Measurements from ENCODE around the gene CDC14B. TPM values are rescaled to one million over a fixed set of nuclear protein-coding genes. Genes with fewer than 3 reads are reported as not detected.
"Not testable (repeated sequence)": the region's sequence is repeated elsewhere in the genome, so short reads cannot be mapped to it uniquely, and the experiment has no call there.

CDC14B gene
- total RNA-seq, 1 experiment from 2014 or later: 11.4 TPM

DNA sequence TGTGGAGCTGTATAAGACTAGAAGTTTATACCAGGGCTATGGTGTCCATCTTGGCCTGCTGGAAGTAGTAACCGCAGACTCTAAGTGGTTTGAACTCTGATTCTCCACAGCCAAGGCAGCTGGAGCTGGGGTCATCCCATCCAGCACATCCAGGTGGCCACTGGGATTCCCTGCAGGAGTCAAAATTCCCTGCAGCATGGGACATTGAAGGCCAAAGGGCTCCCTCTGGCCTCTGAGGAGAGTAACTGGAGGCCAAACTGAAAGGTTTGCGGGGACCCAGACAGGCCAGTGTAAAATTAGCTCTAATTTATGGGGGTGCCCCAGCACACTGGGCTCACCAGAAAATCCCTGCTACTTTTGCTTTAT is 47.7 kb upstream of the CDC14B start:
- H2AFZ ChIP-seq (ENCODE audit: low read length): no peak overlapping the region

DNA sequence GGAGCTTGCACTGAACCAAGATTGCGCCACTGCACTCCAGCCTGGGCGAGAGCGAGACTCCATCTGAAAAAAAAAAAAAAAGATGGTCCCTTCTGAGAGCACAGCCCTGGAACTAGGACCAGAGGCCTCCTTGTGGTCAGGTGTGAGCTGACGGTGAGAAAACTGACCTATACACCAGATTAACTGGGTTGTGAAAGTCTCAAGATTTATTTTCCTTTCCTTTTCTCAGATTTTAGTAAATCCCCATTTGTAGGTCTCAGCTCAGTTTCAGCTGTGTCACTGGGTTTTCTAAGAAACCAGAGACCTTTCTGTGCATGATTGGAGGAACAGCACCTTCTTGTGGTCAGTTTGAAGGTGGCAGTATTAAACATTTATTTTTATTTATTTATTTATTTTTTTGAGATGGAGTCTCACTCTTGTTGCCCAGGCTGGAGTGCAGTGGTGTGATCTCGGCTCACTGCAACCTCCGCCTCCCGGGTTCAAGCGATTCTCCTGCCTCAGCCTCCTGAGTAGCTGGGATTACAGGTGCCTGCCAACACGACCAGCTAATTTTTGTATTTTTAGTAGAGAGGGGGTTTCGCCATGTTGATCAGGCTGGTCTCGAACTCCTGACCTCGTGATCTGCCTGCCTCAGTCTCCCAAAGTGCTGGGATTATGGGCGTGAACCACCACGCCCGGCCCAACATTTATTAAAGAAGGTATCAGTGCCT is 47.2 kb upstream of the CDC14B start:
- H3K9me2 ChIP-seq (replicated peaks; ENCODE audit: low read length); H4K20me1 ChIP-seq (ENCODE audit: low read length); H3K9ac ChIP-seq (ENCODE audit: low read length); H3F3A ChIP-seq (ENCODE audit: low read length, unreplicated experiment); POLR2A ChIA-PET (ENCODE audit: unreplicated experiment); H3K4me1 ChIP-seq (ENCODE audit: insufficient read depth, low read length); H3K4me3 ChIP-seq (ENCODE audit: low read length); H3K9me3 ChIP-seq (ENCODE audit: low read length); H3K27ac ChIP-seq (ENCODE audit: low read length); BruUV-seq (replicated peaks); H3K79me2 ChIP-seq (ENCODE audit: low read length); H3K36me3 ChIP-seq (ENCODE audit: low read depth, low read length); CTCF ChIA-PET; H3K4me2 ChIP-seq (ENCODE audit: low read length); H3K27me3 ChIP-seq (ENCODE audit: low read length): not testable (repeated sequence)
- TF ChIP-seq, protein P1, sequence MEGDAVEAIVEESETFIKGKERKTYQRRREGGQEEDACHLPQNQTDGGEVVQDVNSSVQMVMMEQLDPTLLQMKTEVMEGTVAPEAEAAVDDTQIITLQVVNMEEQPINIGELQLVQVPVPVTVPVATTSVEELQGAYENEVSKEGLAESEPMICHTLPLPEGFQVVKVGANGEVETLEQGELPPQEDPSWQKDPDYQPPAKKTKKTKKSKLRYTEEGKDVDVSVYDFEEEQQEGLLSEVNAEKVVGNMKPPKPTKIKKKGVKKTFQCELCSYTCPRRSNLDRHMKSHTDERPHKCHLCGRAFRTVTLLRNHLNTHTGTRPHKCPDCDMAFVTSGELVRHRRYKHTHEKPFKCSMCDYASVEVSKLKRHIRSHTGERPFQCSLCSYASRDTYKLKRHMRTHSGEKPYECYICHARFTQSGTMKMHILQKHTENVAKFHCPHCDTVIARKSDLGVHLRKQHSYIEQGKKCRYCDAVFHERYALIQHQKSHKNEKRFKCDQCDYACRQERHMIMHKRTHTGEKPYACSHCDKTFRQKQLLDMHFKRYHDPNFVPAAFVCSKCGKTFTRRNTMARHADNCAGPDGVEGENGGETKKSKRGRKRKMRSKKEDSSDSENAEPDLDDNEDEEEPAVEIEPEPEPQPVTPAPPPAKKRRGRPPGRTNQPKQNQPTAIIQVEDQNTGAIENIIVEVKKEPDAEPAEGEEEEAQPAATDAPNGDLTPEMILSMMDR (conservative IDR thresholded peaks at IDR 0.05; ENCODE audit: low read depth, low read length): peak; percentile 58
- DNase-seq: peak; percentile 62
- peak overlapping the region; percentile 40; the same call in 1 of the 2 replicates for H2AFZ ChIP-seq (ENCODE audit: low read length)
- ATAC-seq: peak; percentile 63
- intact Hi-C loops (cut with micrococcal nuclease): loop anchor here (5.0 to 10.0 kb wide), 3 partner anchors 215 to 432 kb away; partner anchors contain the start of gene HABP4

More for the DNA sequence above, 47.7 kb upstream of the CDC14B start:
- no peak overlapping the region for H3K4me2 ChIP-seq (ENCODE audit: low read length)
- BruUV-seq (replicated peaks): no TSS peak
- no peaks in the 10 kb centered on the region for H3F3A ChIP-seq (ENCODE audit: low read length, unreplicated experiment)
- no peaks in the 10 kb centered on the region for H3K36me3 ChIP-seq (ENCODE audit: low read depth, low read length)
- no peak overlapping the region for H3K4me3 ChIP-seq (ENCODE audit: low read length)
- ATAC-seq (peak; percentile 20; the same call in 1 of the 2 replicates), DNase-seq (no peak)
- CTCF ChIA-PET: no interaction called here
- TF ChIP-seq EZH2phosphoT487 (IDR thresholded peaks at IDR 0.05; ENCODE audit: borderline replicate concordance, low read length): no peak
- no peak for TF ChIP-seq EZH2 (IDR thresholded peaks at IDR 0.05; ENCODE audit: low read length, unreplicated experiment)
- TF ChIP-seq, protein P1 (conservative IDR thresholded peaks at IDR 0.05; ENCODE audit: low read depth, low read length): 0 out of 2 replicates have a peak, but pooled peaks have one; percentile 18
- H4K20me1 ChIP-seq (ENCODE audit: low read length): no peaks in the 10 kb centered on the region
- intact Hi-C loops (cut with micrococcal nuclease): loop anchor here (5.0 to 10.0 kb wide), 3 partner anchors 215 to 433 kb away; partner anchors contain the start of gene HABP4
- H3K9me3 ChIP-seq (ENCODE audit: low read length): no peaks in the 10 kb centered on the region
- H3K4me1 ChIP-seq (ENCODE audit: insufficient read depth, low read length): no peaks in the 10 kb centered on the region
- H3K27me3 ChIP-seq (ENCODE audit: low read length): no peaks in the 10 kb centered on the region
- POLR2A ChIA-PET (ENCODE audit: unreplicated experiment): no interaction called here
- no peak overlapping the region for H3K27ac ChIP-seq (ENCODE audit: low read length)
- no peak overlapping the region for H3K9ac ChIP-seq (ENCODE audit: low read length)
- H3K79me2 ChIP-seq (ENCODE audit: low read length): no peaks in the 10 kb centered on the region
- no peaks in the 10 kb centered on the region for H3K9me2 ChIP-seq (replicated peaks; ENCODE audit: low read length)

DNA sequence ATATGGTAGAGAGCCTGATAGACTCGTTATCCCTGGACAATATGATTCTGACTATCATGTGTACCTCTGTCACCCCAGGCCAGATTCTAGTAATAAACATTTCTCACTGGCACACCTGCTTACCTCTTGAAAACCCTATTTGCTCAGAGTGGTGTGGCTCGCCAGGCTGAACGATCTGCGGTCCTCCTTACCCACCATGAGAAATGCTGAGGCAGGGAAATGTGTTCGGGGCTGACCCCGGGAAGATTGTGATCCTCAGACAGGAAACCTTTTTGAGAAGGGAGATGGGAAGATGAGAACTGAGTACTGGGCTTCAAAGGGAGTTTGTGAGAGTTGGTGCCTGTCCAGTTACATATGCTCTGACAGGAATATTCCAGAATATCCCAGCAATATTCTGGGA is 46.1 kb upstream of the CDC14B start:
- H3K4me2 ChIP-seq (ENCODE audit: low read length): no peak overlapping the region
- no peak for ATAC-seq
- TF ChIP-seq EZH2 (IDR thresholded peaks at IDR 0.05; ENCODE audit: low read length, unreplicated experiment) (no peak), EZH2phosphoT487 (IDR thresholded peaks at IDR 0.05; ENCODE audit: borderline replicate concordance, low read length) (no peak)
- TF ChIP-seq, protein P1 (conservative IDR thresholded peaks at IDR 0.05; ENCODE audit: low read depth, low read length): no peak
- no peak overlapping the region for H3K4me3 ChIP-seq (ENCODE audit: low read length)
- H3K9ac ChIP-seq (ENCODE audit: low read length): no peak overlapping the region
- no peaks in the 10 kb centered on the region for H3K9me2 ChIP-seq (replicated peaks; ENCODE audit: low read length)
- no peak for DNase-seq
- BruUV-seq (replicated peaks): no TSS peak
- ChIA-PET POLR2A (ENCODE audit: unreplicated experiment) (interaction anchor here (0.6 kb wide), 1 partner anchor 32 kb away, joined by 4 read pairs; no protein-coding TSS in a partner anchor), CTCF (no interaction called here)
- no peaks in the 10 kb centered on the region for H4K20me1 ChIP-seq (ENCODE audit: low read length)
- H2AFZ ChIP-seq (ENCODE audit: low read length): no peak overlapping the region
- H3K9me3 ChIP-seq (ENCODE audit: low read length): no peaks in the 10 kb centered on the region
- no peaks in the 10 kb centered on the region for H3K27me3 ChIP-seq (ENCODE audit: low read length)
- no peak overlapping the region for H3K27ac ChIP-seq (ENCODE audit: low read length)
- no peaks in the 10 kb centered on the region for H3K4me1 ChIP-seq (ENCODE audit: insufficient read depth, low read length)
- no peaks in the 10 kb centered on the region for H3K36me3 ChIP-seq (ENCODE audit: low read depth, low read length)
- intact Hi-C loops (cut with micrococcal nuclease): loop anchor here (5.0 to 10.0 kb wide), 3 partner anchors 213 to 431 kb away; partner anchors contain the start of gene HABP4
- H3F3A ChIP-seq (ENCODE audit: low read length, unreplicated experiment): no peaks in the 10 kb centered on the region
- H3K79me2 ChIP-seq (ENCODE audit: low read length): no peaks in the 10 kb centered on the region

Data from PC-3 (cell line).